Mammary epithelial cell (primary cell): Measurements from ENCODE around the gene PLCH1.

Experiments
- EZH2 ChIP-seq: IDR thresholded peaks from 2 replicates; pipeline ENCODE4 v1.6.1; 2012; ENCODE audit warnings: low read length, inconsistent platforms, borderline replicate concordance
- TF ChIP-seq, protein P1 (sequence below), 2 donors: IDR thresholded peaks in 1 of 2; conservative IDR thresholded peaks in 1 of 2; 2 replicates each; pipeline ENCODE4 v1.5.1; 2011 to 2012; ENCODE audit warnings: inconsistent platforms in 2 of 2, low read length in 2 of 2, mild to moderate bottlenecking in 2 of 2, control low read depth in 1 of 2, low read depth in 1 of 2; ENCODE audit not compliant: insufficient read depth in 1 of 2; ENCODE audit errors: extremely low read depth in 1 of 2

DNA sequence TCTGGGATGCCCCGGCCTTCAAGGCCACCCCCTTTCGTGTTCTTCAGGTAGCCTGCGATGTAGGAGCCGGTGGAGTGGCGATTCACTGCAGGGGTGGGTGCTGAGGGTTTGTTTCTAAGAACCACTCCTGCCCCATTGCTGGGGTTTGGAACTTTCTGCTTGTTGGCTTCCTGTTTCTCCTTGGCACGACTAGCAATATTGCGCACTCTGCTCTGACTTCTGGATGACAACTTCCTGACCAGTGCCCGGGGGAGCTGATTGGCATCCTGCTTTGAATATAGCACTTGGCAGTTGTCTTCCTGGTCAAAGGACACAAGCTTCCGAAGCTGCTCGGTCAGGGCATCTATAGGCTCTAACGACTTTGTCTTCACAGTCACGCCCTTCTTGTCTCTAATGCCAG, 263.8 kb downstream of the PLCH1 start:
- TF ChIP-seq, protein P1, sequence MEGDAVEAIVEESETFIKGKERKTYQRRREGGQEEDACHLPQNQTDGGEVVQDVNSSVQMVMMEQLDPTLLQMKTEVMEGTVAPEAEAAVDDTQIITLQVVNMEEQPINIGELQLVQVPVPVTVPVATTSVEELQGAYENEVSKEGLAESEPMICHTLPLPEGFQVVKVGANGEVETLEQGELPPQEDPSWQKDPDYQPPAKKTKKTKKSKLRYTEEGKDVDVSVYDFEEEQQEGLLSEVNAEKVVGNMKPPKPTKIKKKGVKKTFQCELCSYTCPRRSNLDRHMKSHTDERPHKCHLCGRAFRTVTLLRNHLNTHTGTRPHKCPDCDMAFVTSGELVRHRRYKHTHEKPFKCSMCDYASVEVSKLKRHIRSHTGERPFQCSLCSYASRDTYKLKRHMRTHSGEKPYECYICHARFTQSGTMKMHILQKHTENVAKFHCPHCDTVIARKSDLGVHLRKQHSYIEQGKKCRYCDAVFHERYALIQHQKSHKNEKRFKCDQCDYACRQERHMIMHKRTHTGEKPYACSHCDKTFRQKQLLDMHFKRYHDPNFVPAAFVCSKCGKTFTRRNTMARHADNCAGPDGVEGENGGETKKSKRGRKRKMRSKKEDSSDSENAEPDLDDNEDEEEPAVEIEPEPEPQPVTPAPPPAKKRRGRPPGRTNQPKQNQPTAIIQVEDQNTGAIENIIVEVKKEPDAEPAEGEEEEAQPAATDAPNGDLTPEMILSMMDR (conservative IDR thresholded peaks at IDR 0.05 in 1 of 2, IDR thresholded peaks at IDR 0.05 in 1 of 2; ENCODE audit: extremely low read depth in 1 of 2, insufficient read depth in 1 of 2, low read depth in 1 of 2, low read length in 2 of 2) = no peak
- no peak for TF ChIP-seq EZH2
